ENCODE measurements around the gene CUL3.

- TF ChIP-seq CTCF (IDR thresholded peaks at IDR 0.05 in 4 of 5, conservative IDR thresholded peaks at IDR 0.05 in 1 of 5) (no peak), POLR2A (IDR thresholded peaks at IDR 0.05) (no peak)
Measured at GRCh38 chr2:224601923-224602322, 16.8 kb upstream of the CUL3 start.

Measured in gastrocnemius medialis (tissue), 4 donors.